PC-3 (cell line): ENCODE results near the gene CLEC11A. TPM values are rescaled to one million over a fixed set of nuclear protein-coding genes. Genes with fewer than 3 reads are reported as not detected.

Source experiments
- ATAC-seq: fragments of 200-7000 bp; cut with Tn5 transposase; 2 replicates; pipeline ENCODE4 v1.9.1; 2020; ENCODE audit warnings: mild to moderate bottlenecking, moderate library complexity
- BruUV-seq: library from RNA; stranded (reverse); fragments of 400-500 nt; replicated peaks from 2 replicates; lab custom pipeline; 2021; lab: Mats Ljungman, UMichigan
- CTCF ChIA-PET: fragments of 300-600 bp; sonication (Branson Sonifier 250); formaldehyde crosslinking; loops from one replicate; lab custom pipeline; 2022; ENCODE audit warnings: antibody characterized with exemption; lab: Charles Lee
- POLR2A ChIA-PET: fragments of 300-600 bp; sonication (Branson Sonifier 250); formaldehyde crosslinking; loops from one replicate; lab custom pipeline; 2022; ENCODE audit warnings: antibody characterized with exemption; ENCODE audit not compliant: unreplicated experiment; lab: Charles Lee
- DNase-seq: peaks from one replicate; pipeline ENCODE4 v3.0.0-alpha.2; 2015
- H2AFZ ChIP-seq: fragments of 300-600 bp; sonication (generic); 2 replicates; pipeline ENCODE4 v1.6.0; 2016; ENCODE audit warnings: antibody characterized with exemption, low read length
- H3F3A ChIP-seq: fragments of 300-600 bp; sonication (generic); one replicate; pipeline ENCODE4 v1.6.0; 2017; ENCODE audit warnings: antibody characterized with exemption, low read length, control low read depth, mild to moderate bottlenecking; ENCODE audit not compliant: unreplicated experiment
- H3K27ac ChIP-seq: fragments of 300-600 bp; sonication (generic); 2 replicates; pipeline ENCODE4 v1.5.1; 2016; ENCODE audit warnings: mild to moderate bottlenecking, low read length
- H3K27me3 ChIP-seq: fragments of 300-600 bp; sonication (generic); 2 replicates; pipeline ENCODE4 v1.6.1; 2016; ENCODE audit warnings: low read length, mixed read lengths
- H3K36me3 ChIP-seq: fragments of 300-600 bp; sonication (generic); 2 replicates; pipeline ENCODE4 v1.6.1; 2016; ENCODE audit warnings: low read depth, mixed run types, low read length, mixed read lengths
- H3K4me1 ChIP-seq: fragments of 300-600 bp; sonication (generic); 2 replicates; pipeline ENCODE4 v1.5.1; 2016; ENCODE audit warnings: low read length; ENCODE audit not compliant: insufficient read depth
- H3K4me2 ChIP-seq: fragments of 300-600 bp; sonication (generic); 2 replicates; pipeline ENCODE4 v1.6.0; 2016; ENCODE audit warnings: low read length
- H3K4me3 ChIP-seq: fragments of 300-600 bp; sonication (generic); 2 replicates; pipeline ENCODE4 v1.5.1; 2016; ENCODE audit warnings: mild to moderate bottlenecking, low read length, mixed read lengths
- H3K79me2 ChIP-seq: fragments of 300-600 bp; sonication (generic); 2 replicates; pipeline ENCODE4 v1.6.1; 2017; ENCODE audit warnings: low read length, mixed read lengths
- H3K9ac ChIP-seq: fragments of 300-600 bp; sonication (generic); 2 replicates; pipeline ENCODE4 v1.6.0; 2016; ENCODE audit warnings: mild to moderate bottlenecking, low read length
- H3K9me2 ChIP-seq: fragments of 300-600 bp; sonication (generic); replicated peaks from 2 replicates; pipeline ENCODE4 v1.6.1; 2016; ENCODE audit warnings: mixed run types, low read length, mixed read lengths
- H3K9me3 ChIP-seq: fragments of 300-600 bp; sonication (generic); 2 replicates; pipeline ENCODE4 v1.6.1; 2016; ENCODE audit warnings: low read length, mixed read lengths
- H4K20me1 ChIP-seq: fragments of 300-600 bp; sonication (generic); 2 replicates; pipeline ENCODE4 v1.6.1; 2016; ENCODE audit warnings: low read length, mixed read lengths
- EZH2 ChIP-seq: fragments of 300-600 bp; sonication (generic); IDR thresholded peaks from one replicate; pipeline ENCODE4 v1.6.1; 2017; ENCODE audit warnings: antibody characterized with exemption, mild to moderate bottlenecking, low read length; ENCODE audit not compliant: unreplicated experiment
- EZH2phosphoT487 ChIP-seq: fragments of 300-600 bp; sonication (generic); IDR thresholded peaks from 2 replicates; pipeline ENCODE4 v1.6.1; 2018; ENCODE audit warnings: mild to moderate bottlenecking, antibody characterized with exemption, low read length, borderline replicate concordance
- intact Hi-C: fragments of 100-400 bp; cut with micrococcal nuclease; formaldehyde crosslinking; loops from 2 replicates; pipeline ENCODE4 v1.9.0; 2023
- total RNA-seq: library from RNA; depleted of rRNA; stranded (reverse); fragments of >200 nt; gene quantifications from 2 replicates; pipeline ENCODE4 v1.2.3, GENCODE V29; 2014
- TF ChIP-seq, protein P1 (sequence below): fragments of 300-600 bp; sonication (generic); conservative IDR thresholded peaks from 2 replicates; pipeline ENCODE4 v1.5.1; 2017; ENCODE audit warnings: antibody characterized with exemption, low read depth, mild to moderate bottlenecking, low read length

Gene CLEC11A
- total RNA-seq, 1 experiment from 2014 or later, result 2.3 TPM

DNA sequence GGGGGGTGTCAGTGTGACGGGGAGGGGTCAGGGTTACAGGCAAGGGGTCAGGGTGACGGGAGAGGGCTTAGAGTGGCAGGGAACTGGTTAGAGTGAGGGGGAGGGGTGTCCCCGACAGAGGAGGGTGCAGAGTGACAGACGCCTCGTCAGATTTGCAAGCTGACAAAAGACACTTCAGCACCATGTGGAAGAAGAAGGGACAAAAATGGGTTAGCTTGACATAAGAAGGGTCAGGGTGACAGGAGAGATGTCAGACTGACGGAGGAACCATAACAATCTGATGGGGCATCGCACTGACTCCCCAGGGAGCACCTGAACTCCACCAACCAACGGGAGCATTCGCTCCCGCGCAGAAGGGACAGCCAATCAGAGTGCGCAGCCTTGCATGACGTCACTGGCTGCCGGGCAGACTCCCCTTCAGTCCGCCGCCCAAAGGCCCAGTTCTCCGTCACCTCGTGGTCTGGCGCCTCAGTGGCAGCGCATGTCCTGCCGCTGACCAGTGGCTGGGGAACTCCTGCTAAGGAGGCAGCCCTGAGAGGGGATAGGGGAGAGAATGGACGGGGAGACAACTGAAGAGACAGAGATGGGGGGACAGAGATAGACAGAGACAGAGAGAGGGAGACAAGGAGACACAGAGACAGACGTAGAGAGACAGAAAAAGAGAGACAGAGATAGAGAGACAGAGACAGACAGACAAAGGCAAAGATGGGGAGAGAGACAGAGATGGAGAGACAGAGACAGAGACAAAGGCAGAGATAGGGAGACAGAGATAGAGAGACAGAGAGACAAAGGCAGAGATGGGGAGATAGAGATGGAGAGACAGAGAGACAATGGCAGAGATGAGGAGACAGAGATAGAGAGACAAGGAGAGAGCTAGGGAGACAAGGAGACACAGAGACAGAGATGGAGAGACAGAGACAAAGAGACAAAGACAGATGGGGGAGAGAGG lies 43.7 kb upstream of the CLEC11A start:
- BruUV-seq, result no TSS peak
- Histone ChIP-seq H3K27ac (no peak overlapping the region), H3K4me1 (no peaks in the 10 kb centered on the region), H4K20me1 (no peaks in the 10 kb centered on the region), H3K9ac (no peak overlapping the region), H2AFZ (no peak overlapping the region), H3F3A (no peaks in the 10 kb centered on the region), H3K27me3 (peaks cover 30% of the 10 kb centered on the region), H3K9me2 (no peaks in the 10 kb centered on the region), H3K79me2 (no peaks in the 10 kb centered on the region), H3K36me3 (no peaks in the 10 kb centered on the region), H3K9me3 (no peaks in the 10 kb centered on the region), H3K4me2 (no peak overlapping the region), H3K4me3 (no peak overlapping the region)
- ATAC-seq, result peak; percentile 96
- intact Hi-C loops, result no loop called here
- POLR2A ChIA-PET, result no interaction called here
- DNase-seq, result peak; percentile 88
- CTCF ChIA-PET, result no interaction called here
- TF ChIP-seq, protein P1, sequence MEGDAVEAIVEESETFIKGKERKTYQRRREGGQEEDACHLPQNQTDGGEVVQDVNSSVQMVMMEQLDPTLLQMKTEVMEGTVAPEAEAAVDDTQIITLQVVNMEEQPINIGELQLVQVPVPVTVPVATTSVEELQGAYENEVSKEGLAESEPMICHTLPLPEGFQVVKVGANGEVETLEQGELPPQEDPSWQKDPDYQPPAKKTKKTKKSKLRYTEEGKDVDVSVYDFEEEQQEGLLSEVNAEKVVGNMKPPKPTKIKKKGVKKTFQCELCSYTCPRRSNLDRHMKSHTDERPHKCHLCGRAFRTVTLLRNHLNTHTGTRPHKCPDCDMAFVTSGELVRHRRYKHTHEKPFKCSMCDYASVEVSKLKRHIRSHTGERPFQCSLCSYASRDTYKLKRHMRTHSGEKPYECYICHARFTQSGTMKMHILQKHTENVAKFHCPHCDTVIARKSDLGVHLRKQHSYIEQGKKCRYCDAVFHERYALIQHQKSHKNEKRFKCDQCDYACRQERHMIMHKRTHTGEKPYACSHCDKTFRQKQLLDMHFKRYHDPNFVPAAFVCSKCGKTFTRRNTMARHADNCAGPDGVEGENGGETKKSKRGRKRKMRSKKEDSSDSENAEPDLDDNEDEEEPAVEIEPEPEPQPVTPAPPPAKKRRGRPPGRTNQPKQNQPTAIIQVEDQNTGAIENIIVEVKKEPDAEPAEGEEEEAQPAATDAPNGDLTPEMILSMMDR, result no peak
- no peak for TF ChIP-seq EZH2phosphoT487
- TF ChIP-seq EZH2, result no peak

DNA sequence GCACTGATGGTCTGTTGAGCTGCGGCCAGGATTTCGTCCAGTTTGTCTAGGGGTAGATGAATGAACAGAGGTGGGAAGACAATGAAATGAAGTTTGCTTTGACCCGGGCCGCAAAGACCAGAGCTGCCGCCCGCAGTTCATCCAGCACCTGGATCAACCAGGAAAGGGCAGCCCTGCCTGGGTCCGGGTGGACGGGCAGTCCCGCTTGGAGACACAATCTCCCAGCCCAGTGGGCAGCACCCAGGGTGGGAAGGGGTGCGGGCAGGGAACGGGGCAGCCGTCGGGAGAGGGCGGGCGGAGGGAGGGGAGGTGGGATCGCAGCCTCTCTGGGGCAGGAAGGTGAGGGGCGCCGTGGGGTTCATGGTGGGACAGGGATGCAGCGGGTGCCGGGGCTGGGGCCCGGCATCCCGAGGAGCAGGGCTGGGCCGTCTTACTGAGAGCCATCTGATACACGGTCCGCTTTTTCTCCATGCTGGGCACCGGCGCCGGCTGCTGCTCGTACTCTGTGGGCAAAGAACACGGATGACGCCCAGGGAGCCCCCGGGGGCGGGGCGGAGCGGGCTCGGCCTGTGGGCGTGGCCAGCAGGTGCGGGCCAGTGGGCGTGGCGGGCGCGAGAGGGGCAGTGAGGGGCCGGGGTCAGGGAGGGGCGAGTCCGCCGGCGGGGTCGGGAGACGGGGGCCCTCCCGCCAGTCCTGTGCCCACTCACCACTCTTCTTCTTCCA lies 36.7 kb upstream of the CLEC11A start:
- H3K27me3 ChIP-seq, result peaks cover 60% of the 10 kb centered on the region
- no TSS peak for BruUV-seq
- no peak overlapping the region for H3K9ac ChIP-seq
- H4K20me1 ChIP-seq, result no peaks in the 10 kb centered on the region
- no peak overlapping the region for H3K4me2 ChIP-seq
- ATAC-seq (no peak), DNase-seq (no peak)
- H3F3A ChIP-seq, result no peaks in the 10 kb centered on the region
- H3K36me3 ChIP-seq, result no peaks in the 10 kb centered on the region
- H3K4me1 ChIP-seq, result no peaks in the 10 kb centered on the region
- intact Hi-C loops, result no loop called here
- no peaks in the 10 kb centered on the region for H3K9me3 ChIP-seq
- POLR2A ChIA-PET, result no interaction called here
- no peaks in the 10 kb centered on the region for H3K79me2 ChIP-seq
- CTCF ChIA-PET, result no interaction called here
- no peaks in the 10 kb centered on the region for H3K9me2 ChIP-seq
- TF ChIP-seq, protein P1, result no peak
- TF ChIP-seq EZH2phosphoT487, result no peak; the same call in 1 of the 2 replicates
- no peak for TF ChIP-seq EZH2
- H2AFZ ChIP-seq, result no peak overlapping the region
- no peak overlapping the region for H3K4me3 ChIP-seq
- H3K27ac ChIP-seq, result no peak overlapping the region
